Fibroblast of skin of right biceps (primary cell): Measurements from ENCODE around the gene PAK1.

ENCODE experiments used
- DNase-seq: peaks from one replicate; pipeline ENCODE4 v3.0.0-alpha.2; 2013

Gene PAK1

GRCh38 chr11:77472991-77473800 is 698 bp downstream of the PAK1 start:
- DNase-seq: peak; percentile 28

- no peak for DNase-seq
These were observed 2.2 kb downstream of the PAK1 start for GRCh38 chr11:77471558-77472193.

GRCh38 chr11:77470971-77471370 is 2.9 kb downstream of the PAK1 start:
- DNase-seq: no peak

GRCh38 chr11:77470504-77470903 is 3.4 kb downstream of the PAK1 start:
- no peak for DNase-seq

- DNase-seq: no peak
These were observed 5.4 kb downstream of the PAK1 start for GRCh38 chr11:77468527-77468926.

GRCh38 chr11:77467993-77468392 is 5.9 kb downstream of the PAK1 start:
- DNase-seq: no peak

GRCh38 chr11:77467233-77467632 is 6.7 kb downstream of the PAK1 start:
- DNase-seq: no peak

GRCh38 chr11:77457340-77457739 is 16.6 kb downstream of the PAK1 start:
- DNase-seq: no peak

- DNase-seq: no peak
These were observed 18.2 kb downstream of the PAK1 start for GRCh38 chr11:77455740-77456139.

- DNase-seq: no peak
These were observed 18.8 kb downstream of the PAK1 start for GRCh38 chr11:77454867-77455655.

- no peak for DNase-seq
These were observed 23.7 kb downstream of the PAK1 start for GRCh38 chr11:77450227-77450626.

GRCh38 chr11:77449784-77450183 is 24.1 kb downstream of the PAK1 start:
- DNase-seq: no peak

GRCh38 chr11:77449060-77449521 is 24.8 kb downstream of the PAK1 start:
- DNase-seq: no peak

- no peak for DNase-seq
These were observed 25.6 kb downstream of the PAK1 start for GRCh38 chr11:77448269-77448668.

- no peak for DNase-seq
These were observed 26.8 kb downstream of the PAK1 start for GRCh38 chr11:77446911-77447629.

- no peak for DNase-seq
These were observed 29.6 kb downstream of the PAK1 start for GRCh38 chr11:77444261-77444660.

GRCh38 chr11:77442394-77443053 is 31.4 kb downstream of the PAK1 start:
- DNase-seq: no peak

GRCh38 chr11:77441426-77441825 is 32.5 kb downstream of the PAK1 start:
- no peak for DNase-seq

- no peak for DNase-seq
These were observed 33.2 kb downstream of the PAK1 start for GRCh38 chr11:77440678-77441077.

GRCh38 chr11:77438487-77438886 is 35.4 kb downstream of the PAK1 start:
- DNase-seq: no peak

- DNase-seq: no peak
These were observed 36.9 kb downstream of the PAK1 start for GRCh38 chr11:77436969-77437368.

- DNase-seq: no peak
These were observed 37.4 kb downstream of the PAK1 start for GRCh38 chr11:77436506-77436905.
